ENCODE data around the gene TNFSF11.

The TNFSF11 gene

DNA sequence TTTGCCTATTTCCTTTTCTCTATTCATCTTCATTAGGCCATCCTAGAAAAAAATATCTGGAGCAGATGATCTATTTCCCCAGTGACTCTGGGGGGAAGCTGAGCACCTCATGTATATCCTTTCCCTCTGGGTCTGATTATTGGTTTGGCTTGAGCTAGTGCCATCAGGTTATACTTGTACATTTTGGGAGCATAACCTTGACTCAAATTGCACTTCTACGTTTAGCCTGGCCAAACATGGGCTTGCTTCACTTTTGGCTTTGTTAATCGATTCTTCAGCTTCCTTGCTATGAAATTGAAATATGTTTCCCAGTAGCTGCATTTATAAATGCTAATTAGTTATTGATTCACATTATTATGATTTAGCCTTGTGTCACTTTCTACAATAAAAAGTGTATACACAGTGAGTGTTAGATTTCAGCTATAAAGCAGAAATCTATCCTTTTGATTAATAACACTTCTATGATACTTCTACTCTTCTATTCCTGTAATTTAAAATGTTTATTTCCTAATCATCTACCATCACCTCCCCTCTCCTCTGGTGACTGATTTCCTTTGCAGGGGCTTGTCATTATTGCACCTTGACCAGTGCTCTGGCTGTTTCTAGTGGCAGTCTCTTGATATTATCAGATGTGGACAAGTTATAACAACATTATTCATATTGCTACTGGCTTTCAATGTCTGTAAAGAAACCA is 37.3 kb downstream of the TNFSF11 start:
- Histone ChIP-seq H3K9ac (ENCODE audit: low read length in 2 of 2) (no peak overlapping the region), H3K4me1 (ENCODE audit: control insufficient read depth, insufficient read depth, low read length) (no peaks in the 10 kb centered on the region), H3K27me3 (ENCODE audit: control insufficient read depth in 1 of 2, insufficient read depth in 2 of 2, low read length in 2 of 2) (no peaks in the 10 kb centered on the region), H3K9me3 (ENCODE audit: control insufficient read depth in 2 of 2, low read length in 2 of 2) (no peaks in the 10 kb centered on the region), H3K27ac (ENCODE audit: low read length) (no peak overlapping the region), H3K36me3 (ENCODE audit: control insufficient read depth in 2 of 2, insufficient read depth in 2 of 2, low read length in 2 of 2) (no peaks in the 10 kb centered on the region), H3K4me3 (ENCODE audit: low read length in 2 of 2) (no peak overlapping the region)

DNA sequence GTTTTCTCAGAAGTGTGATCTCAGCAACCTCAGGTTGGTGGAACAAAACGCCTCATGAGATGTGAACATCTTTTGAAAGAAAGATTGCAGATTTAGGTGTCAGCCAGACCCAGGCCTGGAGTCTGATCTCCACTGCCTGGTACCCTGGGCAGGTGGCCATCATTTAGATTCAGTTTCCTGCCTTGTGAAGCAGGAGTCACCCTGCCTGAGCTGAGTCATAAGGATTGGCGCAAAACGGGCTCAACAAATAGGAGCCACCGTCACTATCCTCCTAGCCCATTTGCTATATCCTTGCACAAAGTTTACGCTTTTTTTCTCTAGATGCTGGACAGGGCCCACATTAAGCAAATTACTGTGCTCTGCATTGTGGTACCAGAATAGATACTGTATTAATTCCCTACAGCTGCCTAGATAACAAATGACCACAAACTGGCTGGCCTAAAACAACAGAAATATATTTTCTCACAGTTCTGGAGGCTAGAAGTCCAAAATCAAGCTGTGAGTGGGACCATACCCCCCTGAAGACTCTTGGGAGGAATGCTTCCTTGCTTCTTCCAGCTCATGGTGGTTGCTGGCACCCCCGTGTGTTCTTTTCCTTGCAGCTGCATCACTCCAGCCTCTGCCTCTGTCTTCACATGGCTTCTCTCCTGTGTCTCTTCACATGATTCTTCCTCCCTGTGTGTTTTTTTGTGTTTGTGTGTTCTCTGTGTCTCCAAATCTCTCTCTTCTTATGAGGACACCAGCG is 38.2 kb downstream of the TNFSF11 start:
- Histone ChIP-seq H3K27ac (ENCODE audit: low read length) (no peak overlapping the region), H3K9ac (ENCODE audit: low read length in 2 of 2) (no peak overlapping the region), H3K36me3 (ENCODE audit: control insufficient read depth in 2 of 2, insufficient read depth in 2 of 2, low read length in 2 of 2) (no peaks in the 10 kb centered on the region), H3K4me1 (ENCODE audit: control insufficient read depth, insufficient read depth, low read length) (no peaks in the 10 kb centered on the region), H3K9me3 (ENCODE audit: control insufficient read depth in 2 of 2, low read length in 2 of 2) (no peaks in the 10 kb centered on the region), H3K27me3 (ENCODE audit: control insufficient read depth in 1 of 2, insufficient read depth in 2 of 2, low read length in 2 of 2) (no peaks in the 10 kb centered on the region), H3K4me3 (ENCODE audit: low read length in 2 of 2) (no peak overlapping the region)

DNA sequence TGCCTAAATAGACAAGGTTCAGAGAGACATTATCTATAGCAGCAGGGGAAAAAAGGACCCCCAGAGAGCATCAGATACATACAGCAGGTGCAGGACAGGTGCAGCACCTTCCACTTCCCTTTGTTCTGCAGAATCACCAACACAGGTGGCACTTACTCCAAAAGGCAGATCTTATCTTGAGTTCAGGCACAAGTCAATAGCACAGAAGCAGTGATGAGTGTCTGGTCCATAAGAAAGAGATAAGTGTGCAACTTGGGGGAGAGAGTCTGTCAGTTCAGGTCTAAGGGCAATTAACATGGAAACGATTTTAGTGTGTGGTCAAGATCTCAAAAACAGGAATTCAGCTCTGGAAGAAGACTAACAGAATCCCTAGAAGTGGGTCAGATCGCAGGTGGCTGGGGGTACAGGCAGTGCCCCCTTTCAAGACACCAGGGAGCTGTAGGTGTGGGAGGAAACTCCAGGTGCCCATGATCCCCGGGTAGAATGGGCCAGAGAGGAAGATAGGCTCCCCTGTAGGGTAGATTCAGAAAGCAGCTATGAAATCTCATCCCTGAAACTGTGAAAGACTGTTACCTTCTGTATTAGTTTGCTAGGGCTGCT is 40.6 kb downstream of the TNFSF11 start:
- Histone ChIP-seq H3K9me3 (ENCODE audit: control insufficient read depth in 2 of 2, low read length in 2 of 2) (no peaks in the 10 kb centered on the region), H3K4me3 (ENCODE audit: low read length in 2 of 2) (no peak overlapping the region)

GRCh38 chr13:42615691-42616090 is 41.7 kb downstream of the TNFSF11 start:
- no peak overlapping the region for H3K4me3 ChIP-seq (ENCODE audit: low read length in 2 of 2)
- no peaks in the 10 kb centered on the region for H3K27me3 ChIP-seq (ENCODE audit: control insufficient read depth in 1 of 2, insufficient read depth in 2 of 2, low read length in 2 of 2)
- no peak overlapping the region for H3K27ac ChIP-seq (ENCODE audit: low read length)
- no peaks in the 10 kb centered on the region for H3K4me1 ChIP-seq (ENCODE audit: control insufficient read depth, insufficient read depth, low read length)
- H3K9ac ChIP-seq (ENCODE audit: low read length in 2 of 2) = no peak overlapping the region
- H3K36me3 ChIP-seq (ENCODE audit: control insufficient read depth in 2 of 2, insufficient read depth in 2 of 2, low read length in 2 of 2) = no peaks in the 10 kb centered on the region
- no peaks in the 10 kb centered on the region for H3K9me3 ChIP-seq (ENCODE audit: control insufficient read depth in 2 of 2, low read length in 2 of 2)

More for the DNA sequence above, 40.6 kb downstream of the TNFSF11 start:
- H3K36me3 ChIP-seq (ENCODE audit: control insufficient read depth in 2 of 2, insufficient read depth in 2 of 2, low read length in 2 of 2) = no peaks in the 10 kb centered on the region
- H3K9ac ChIP-seq (ENCODE audit: low read length in 2 of 2) = no peak overlapping the region
- H3K4me1 ChIP-seq (ENCODE audit: control insufficient read depth, insufficient read depth, low read length) = no peaks in the 10 kb centered on the region
- no peak overlapping the region for H3K27ac ChIP-seq (ENCODE audit: low read length)
- no peaks in the 10 kb centered on the region for H3K27me3 ChIP-seq (ENCODE audit: control insufficient read depth in 1 of 2, insufficient read depth in 2 of 2, low read length in 2 of 2)

- H3K9me3 ChIP-seq (ENCODE audit: control insufficient read depth in 2 of 2, low read length in 2 of 2) = no peaks in the 10 kb centered on the region
- no peak overlapping the region for H3K4me3 ChIP-seq (ENCODE audit: low read length in 2 of 2)
- H3K9ac ChIP-seq (ENCODE audit: low read length in 2 of 2) = no peak overlapping the region
- no peaks in the 10 kb centered on the region for H3K36me3 ChIP-seq (ENCODE audit: control insufficient read depth in 2 of 2, insufficient read depth in 2 of 2, low read length in 2 of 2)
- H3K27ac ChIP-seq (ENCODE audit: low read length) = no peak overlapping the region
- H3K27me3 ChIP-seq (ENCODE audit: control insufficient read depth in 1 of 2, insufficient read depth in 2 of 2, low read length in 2 of 2) = no peaks in the 10 kb centered on the region
- no peaks in the 10 kb centered on the region for H3K4me1 ChIP-seq (ENCODE audit: control insufficient read depth, insufficient read depth, low read length)
These were observed 43.3 kb downstream of the TNFSF11 start for GRCh38 chr13:42617221-42617620.

GRCh38 chr13:42623916-42624315 is 50.0 kb downstream of the TNFSF11 start:
- no peak overlapping the region for H3K9ac ChIP-seq (ENCODE audit: low read length in 2 of 2)
- no peaks in the 10 kb centered on the region for H3K4me1 ChIP-seq (ENCODE audit: control insufficient read depth, insufficient read depth, low read length)
- no peak overlapping the region for H3K4me3 ChIP-seq (ENCODE audit: low read length in 2 of 2)
- no peaks in the 10 kb centered on the region for H3K36me3 ChIP-seq (ENCODE audit: control insufficient read depth in 2 of 2, insufficient read depth in 2 of 2, low read length in 2 of 2)
- no peaks in the 10 kb centered on the region for H3K27me3 ChIP-seq (ENCODE audit: control insufficient read depth in 1 of 2, insufficient read depth in 2 of 2, low read length in 2 of 2)
- no peaks in the 10 kb centered on the region for H3K9me3 ChIP-seq (ENCODE audit: control insufficient read depth in 2 of 2, low read length in 2 of 2)
- H3K27ac ChIP-seq (ENCODE audit: low read length) = no peak overlapping the region

DNA sequence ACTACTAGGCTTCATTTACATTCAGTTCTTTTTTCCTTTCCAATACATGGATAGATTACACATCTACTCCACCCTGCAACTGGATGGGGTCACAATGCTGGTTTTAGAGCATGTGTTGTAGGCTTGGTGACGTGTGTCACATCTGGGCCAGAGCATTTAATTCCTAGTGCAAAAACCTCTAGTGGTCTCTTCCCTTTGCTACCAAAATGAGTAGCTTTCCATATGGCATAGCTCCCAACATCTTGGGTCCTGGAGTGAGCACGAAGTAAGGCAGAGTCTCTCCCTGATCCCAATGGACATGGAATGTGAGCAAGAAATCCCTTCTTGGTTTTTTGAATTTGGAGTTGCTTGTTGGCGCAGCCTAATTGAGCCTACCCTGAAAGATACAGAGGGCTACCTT is 51.7 kb downstream of the TNFSF11 start:
- H3K4me3 ChIP-seq (ENCODE audit: low read length in 2 of 2) = no peak overlapping the region
- H3K4me1 ChIP-seq (ENCODE audit: control insufficient read depth, insufficient read depth, low read length) = no peaks in the 10 kb centered on the region
- H3K27ac ChIP-seq (ENCODE audit: low read length) = no peak overlapping the region
- no peaks in the 10 kb centered on the region for H3K9me3 ChIP-seq (ENCODE audit: control insufficient read depth in 2 of 2, low read length in 2 of 2)
- no peak overlapping the region for H3K9ac ChIP-seq (ENCODE audit: low read length in 2 of 2)
- no peaks in the 10 kb centered on the region for H3K27me3 ChIP-seq (ENCODE audit: control insufficient read depth in 1 of 2, insufficient read depth in 2 of 2, low read length in 2 of 2)
- H3K36me3 ChIP-seq (ENCODE audit: control insufficient read depth in 2 of 2, insufficient read depth in 2 of 2, low read length in 2 of 2) = no peaks in the 10 kb centered on the region

DNA sequence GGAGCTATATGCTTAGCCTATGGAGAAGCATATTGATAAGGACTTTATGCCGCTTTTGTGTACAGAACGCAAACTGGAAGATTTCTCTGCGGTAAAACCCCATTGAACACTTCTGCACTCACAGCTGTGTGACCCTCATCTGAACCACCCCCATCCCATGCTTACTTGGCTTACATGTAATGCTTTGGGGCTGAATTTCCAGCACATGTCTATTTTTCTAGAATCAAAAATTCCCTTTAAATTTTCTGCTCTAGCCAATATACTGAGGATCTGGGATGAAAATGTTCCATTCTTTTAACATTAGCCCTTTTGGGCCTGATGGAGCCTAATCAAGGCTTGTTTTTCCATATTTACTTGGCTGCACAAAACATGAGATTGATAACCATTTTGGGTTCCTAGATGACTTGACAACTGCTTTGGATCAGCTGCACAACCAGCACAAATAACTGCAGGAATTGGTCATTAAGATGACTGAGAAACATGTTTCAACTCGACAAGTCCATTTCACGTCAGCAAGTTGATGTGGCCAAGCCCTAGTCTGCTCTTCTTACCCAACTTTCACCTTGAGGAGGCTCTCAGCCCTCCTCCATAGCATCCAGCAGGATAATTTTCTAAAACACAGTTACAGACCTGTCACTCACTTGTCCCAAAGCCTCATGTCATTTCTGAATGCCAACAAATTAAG is 52.4 kb downstream of the TNFSF11 start:
- Histone ChIP-seq H3K36me3 (ENCODE audit: control insufficient read depth in 2 of 2, insufficient read depth in 2 of 2, low read length in 2 of 2) (no peaks in the 10 kb centered on the region), H3K4me3 (ENCODE audit: low read length in 2 of 2) (no peak overlapping the region), H3K4me1 (ENCODE audit: control insufficient read depth, insufficient read depth, low read length) (no peaks in the 10 kb centered on the region), H3K27me3 (ENCODE audit: control insufficient read depth in 1 of 2, insufficient read depth in 2 of 2, low read length in 2 of 2) (no peaks in the 10 kb centered on the region), H3K9ac (ENCODE audit: low read length in 2 of 2) (no peak overlapping the region), H3K9me3 (ENCODE audit: control insufficient read depth in 2 of 2, low read length in 2 of 2) (no peaks in the 10 kb centered on the region), H3K27ac (ENCODE audit: low read length) (no peak overlapping the region)

- Histone ChIP-seq H3K27ac (ENCODE audit: low read length) (no peak overlapping the region), H3K4me3 (ENCODE audit: low read length in 2 of 2) (no peak overlapping the region)
These were observed 54.7 kb downstream of the TNFSF11 start for GRCh38 chr13:42628666-42629065.

GRCh38 chr13:42631181-42631580 is 57.2 kb downstream of the TNFSF11 start:
- Histone ChIP-seq H3K36me3 (ENCODE audit: control insufficient read depth in 2 of 2, insufficient read depth in 2 of 2, low read length in 2 of 2) (no peaks in the 10 kb centered on the region), H3K9ac (ENCODE audit: low read length in 2 of 2) (no peak overlapping the region), H3K27me3 (ENCODE audit: control insufficient read depth in 1 of 2, insufficient read depth in 2 of 2, low read length in 2 of 2) (no peaks in the 10 kb centered on the region), H3K4me3 (ENCODE audit: low read length in 2 of 2) (no peak overlapping the region), H3K27ac (ENCODE audit: low read length) (no peak overlapping the region), H3K4me1 (ENCODE audit: control insufficient read depth, insufficient read depth, low read length) (no peaks in the 10 kb centered on the region), H3K9me3 (ENCODE audit: control insufficient read depth in 2 of 2, low read length in 2 of 2) (no peaks in the 10 kb centered on the region)

More at GRCh38 chr13:42628666-42629065, 54.7 kb downstream of the TNFSF11 start:
- Histone ChIP-seq H3K9me3 (ENCODE audit: control insufficient read depth in 2 of 2, low read length in 2 of 2) (no peaks in the 10 kb centered on the region), H3K27me3 (ENCODE audit: control insufficient read depth in 1 of 2, insufficient read depth in 2 of 2, low read length in 2 of 2) (no peaks in the 10 kb centered on the region), H3K36me3 (ENCODE audit: control insufficient read depth in 2 of 2, insufficient read depth in 2 of 2, low read length in 2 of 2) (no peaks in the 10 kb centered on the region), H3K4me1 (ENCODE audit: control insufficient read depth, insufficient read depth, low read length) (no peaks in the 10 kb centered on the region), H3K9ac (ENCODE audit: low read length in 2 of 2) (no peak overlapping the region)
